Naive thymus-derived CD4-positive, alpha-beta T cell (primary cell): Measurements from ENCODE around the gene MEGF11. TPM values are rescaled to one million over a fixed set of nuclear protein-coding genes. Genes with fewer than 3 reads are reported as not detected.

Experiments used
- ATAC-seq: fragments of 150-1000 bp; cut with Tn5 transposase; 2 replicates; pipeline ENCODE4 v1.10.0; 2021; ENCODE audit warnings: mild to moderate bottlenecking, moderate library complexity
- CTCF ChIA-PET: fragments of 350-600 bp; sonication (Branson Sonifier 250); formaldehyde crosslinking; loops from one replicate; lab custom pipeline; 2021; ENCODE audit warnings: antibody characterized with exemption; lab: Charles Lee
- POLR2A ChIA-PET: fragments of 350-600 bp; sonication (Branson Sonifier 250); formaldehyde crosslinking; loops from one replicate; lab custom pipeline; 2021; ENCODE audit warnings: antibody characterized with exemption, inconsistent platforms; lab: Charles Lee
- DNase-seq, 9 donors: peaks; one replicate each; pipeline versions ENCODE4 v3.0.0 to v3.0.0-alpha.2; 2020 to 2022; ENCODE audit warnings: mixed read lengths in 1 of 9
- H3K27ac ChIP-seq: one replicate; pipeline ENCODE4 v1.7.0; 2013; ENCODE audit warnings: mild to moderate bottlenecking, low read depth, low read length, moderate library complexity
- H3K27me3 ChIP-seq, 2 donors: one replicate each; pipeline ENCODE4 v1.7.0; 2013; ENCODE audit warnings: low read length in 2 of 2, mild to moderate bottlenecking in 2 of 2, moderate library complexity in 2 of 2; ENCODE audit not compliant: control insufficient read depth in 2 of 2, insufficient read depth in 2 of 2
- H3K36me3 ChIP-seq, 3 experiments: 1 replicate in 2 of 3; 2 replicates in 1 of 3; pipeline ENCODE4 v1.7.0; 2013; ENCODE audit warnings: low read length in 3 of 3, mild to moderate bottlenecking in 3 of 3, moderate library complexity in 1 of 3; ENCODE audit not compliant: insufficient read depth in 3 of 3, control insufficient read depth in 2 of 3
- H3K4me1 ChIP-seq, 2 donors: one replicate each; pipeline ENCODE4 v1.7.0; 2013; ENCODE audit warnings: low read length in 2 of 2, mild to moderate bottlenecking in 2 of 2, moderate library complexity in 1 of 2; ENCODE audit not compliant: control insufficient read depth in 2 of 2, insufficient read depth in 2 of 2
- H3K4me3 ChIP-seq: 2 replicates; pipeline ENCODE4 v1.7.0; 2013; ENCODE audit warnings: mild to moderate bottlenecking, low read length
- H3K9me3 ChIP-seq, 3 experiments: 1 replicate in 2 of 3; 2 replicates in 1 of 3; pipeline ENCODE4 v1.7.0; 2013; ENCODE audit warnings: low read length in 3 of 3; ENCODE audit not compliant: control insufficient read depth in 2 of 3
- H3K27ac Mint-ChIP-seq, 9 donors: one replicate each; pipeline ENCODE4 v1.8.0; 2020 to 2022; ENCODE audit warnings: mixed read lengths in 9 of 9, mild to moderate bottlenecking in 8 of 9, moderate library complexity in 5 of 9, inconsistent platforms in 2 of 9
- H3K27me3 Mint-ChIP-seq, 5 donors: one replicate each; pipeline ENCODE4 v1.8.0; 2021 to 2022; ENCODE audit warnings: mixed read lengths in 5 of 5, mild to moderate bottlenecking in 1 of 5
- H3K36me3 Mint-ChIP-seq, 5 donors: one replicate each; pipeline ENCODE4 v1.8.0; 2020 to 2022; ENCODE audit warnings: mixed read lengths in 5 of 5, mild to moderate bottlenecking in 3 of 5, inconsistent platforms in 1 of 5
- H3K4me1 Mint-ChIP-seq, 7 donors: one replicate each; pipeline ENCODE4 v1.8.0; 2020 to 2022; ENCODE audit warnings: mixed read lengths in 7 of 7, mild to moderate bottlenecking in 3 of 7, inconsistent platforms in 1 of 7
- H3K4me3 Mint-ChIP-seq, 10 donors: one replicate each; pipeline ENCODE4 v1.8.0; 2020 to 2022; ENCODE audit warnings: mild to moderate bottlenecking in 10 of 10, mixed read lengths in 10 of 10, moderate library complexity in 6 of 10, inconsistent platforms in 2 of 10
- H3K9me3 Mint-ChIP-seq, 11 donors: one replicate each; pipeline ENCODE4 v1.8.0; 2020 to 2022; ENCODE audit warnings: mixed read lengths in 11 of 11, mild to moderate bottlenecking in 4 of 11, inconsistent platforms in 1 of 11, moderate library complexity in 1 of 11
- intact Hi-C, 2 donors: fragments of 100-400 bp; cut with micrococcal nuclease; formaldehyde crosslinking; loops; one replicate each; pipeline ENCODE4 v1.15.1; 2023
- polyA plus RNA-seq, 2 donors: library from polyadenylated mRNA; unstranded; fragments of 300-500 nt; fragmentation: Illumina TruSeq; gene quantifications; one replicate each; pipeline ENCODE4 v1.2.3, GENCODE V29; 2021
- total RNA-seq, 6 experiments: library from RNA in 5 of 6; stranded (reverse) in 5 of 6; gene quantifications; 1 replicate in 5 of 6; 2 replicates in 1 of 6; pipeline ENCODE4 v1.2.3 and lab custom pipeline; 2021 to 2026

The MEGF11 gene
- total and polyA plus RNA-seq, 7 experiments from 2014 or later: 0.45 TPM; not detected in 6

DNA sequence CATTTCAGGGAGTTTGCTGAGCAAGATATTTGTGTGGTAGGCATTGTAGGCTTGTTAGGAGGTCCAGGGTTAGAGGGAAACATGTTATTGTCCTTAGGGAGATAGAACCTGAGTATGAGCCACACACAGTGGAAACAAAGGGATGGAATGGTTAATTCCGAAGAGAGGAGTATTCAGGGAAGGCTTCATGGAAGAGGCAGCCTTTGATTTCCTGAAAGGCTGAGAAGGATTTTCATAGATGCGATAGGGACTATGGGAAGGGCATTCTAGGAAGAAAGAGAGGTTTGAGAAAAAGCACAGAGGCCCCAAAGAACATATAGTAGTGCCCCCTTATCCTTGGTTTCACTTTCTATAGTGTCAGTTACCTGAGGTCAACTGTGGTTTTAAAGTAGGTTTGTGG lies 302.5 kb downstream of the MEGF11 start:
- Histone ChIP-seq H3K9me3 (no peaks in the 10 kb centered on the region), H3K4me1 (no peaks in the 10 kb centered on the region), H3K4me3 (no peak overlapping the region), H3K36me3 (no peaks in the 10 kb centered on the region), H3K27ac (no peak overlapping the region), H3K27me3 (no peaks in the 10 kb centered on the region)
- intact Hi-C loops: no loop called here
- ATAC-seq: no peak
- ChIA-PET CTCF (no interaction called here), POLR2A (no interaction called here)
- H3K4me1 Mint-ChIP-seq: peaks cover 0 to 11% (median 0%) of the 10 kb centered on the region in 7 donors
- DNase-seq: no peak
- no peak overlapping the region for H3K27ac Mint-ChIP-seq
- no peaks in the 10 kb centered on the region for H3K9me3 Mint-ChIP-seq
- no peaks in the 10 kb centered on the region for H3K36me3 Mint-ChIP-seq
- H3K4me3 Mint-ChIP-seq: no peak overlapping the region
- H3K27me3 Mint-ChIP-seq: peaks cover 0 to 13% (median 3%) of the 10 kb centered on the region in 5 donors

DNA sequence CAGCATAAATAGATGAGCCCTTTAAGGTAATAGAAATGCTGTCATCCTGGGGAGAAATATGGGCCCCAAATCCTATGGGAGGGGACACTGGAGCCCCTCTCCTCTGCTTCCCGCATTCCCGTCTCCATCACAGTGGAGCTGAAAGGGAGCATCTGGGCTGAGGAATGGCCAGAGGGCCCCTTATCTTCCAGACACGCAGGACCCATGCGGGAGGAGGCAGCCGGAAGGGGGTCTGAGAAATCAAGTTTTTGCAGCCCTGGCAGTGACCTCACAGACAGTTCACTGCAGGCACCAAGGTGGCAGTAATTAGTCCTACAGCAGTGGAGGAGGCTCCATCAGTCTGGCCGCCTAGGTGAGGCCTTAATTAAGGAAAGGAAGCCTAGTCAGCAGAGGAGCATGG lies 304.1 kb downstream of the MEGF11 start:
- peaks cover 0 to 11% (median 0%) of the 10 kb centered on the region in 7 donors for H3K4me1 Mint-ChIP-seq
- POLR2A ChIA-PET: no interaction called here

DNA sequence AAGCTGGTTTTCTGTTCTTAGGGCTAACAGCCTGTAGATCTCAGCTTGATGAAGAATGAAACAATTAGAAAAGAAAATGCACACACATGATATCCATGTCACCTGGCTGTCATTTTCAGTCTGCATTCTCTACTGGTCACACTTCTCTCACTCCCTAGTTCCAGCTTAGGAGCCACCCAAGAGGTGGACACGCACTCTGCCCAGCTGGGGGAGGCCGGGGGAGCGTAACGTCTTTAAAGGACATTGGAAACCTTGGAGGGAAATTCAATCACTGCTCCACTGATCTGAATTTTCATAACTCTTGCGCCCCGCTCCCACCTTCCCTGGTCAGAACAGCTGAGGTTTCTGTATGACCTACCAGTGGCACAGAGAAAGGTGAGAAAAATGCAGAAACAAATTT lies 304.5 kb downstream of the MEGF11 start:
- H3K27ac ChIP-seq: no peak overlapping the region
- no peak for ATAC-seq
- H3K9me3 ChIP-seq: no peaks in the 10 kb centered on the region
- no peaks in the 10 kb centered on the region for H3K4me1 ChIP-seq
- ChIA-PET CTCF (no interaction called here), POLR2A (no interaction called here)
- H3K9me3 Mint-ChIP-seq: no peaks in the 10 kb centered on the region
- H3K27ac Mint-ChIP-seq: no peak overlapping the region
- DNase-seq: no peak
- H3K4me1 Mint-ChIP-seq: peaks cover 0 to 11% (median 0%) of the 10 kb centered on the region in 7 donors
- H3K36me3 ChIP-seq: no peaks in the 10 kb centered on the region
- intact Hi-C loops: no loop called here
- peaks cover 0 to 13% (median 3%) of the 10 kb centered on the region in 5 donors for H3K27me3 Mint-ChIP-seq
- no peaks in the 10 kb centered on the region for H3K27me3 ChIP-seq
- H3K4me3 ChIP-seq: no peak overlapping the region
- no peaks in the 10 kb centered on the region for H3K36me3 Mint-ChIP-seq
- no peak overlapping the region for H3K4me3 Mint-ChIP-seq

More for the DNA sequence above, 304.1 kb downstream of the MEGF11 start:
- ATAC-seq (no peak), DNase-seq (no peak)
- no peaks in the 10 kb centered on the region for H3K4me1 ChIP-seq
- no peaks in the 10 kb centered on the region for H3K36me3 ChIP-seq
- no peak overlapping the region for H3K4me3 Mint-ChIP-seq
- no peaks in the 10 kb centered on the region for H3K36me3 Mint-ChIP-seq
- H3K27me3 Mint-ChIP-seq: peaks cover 0 to 13% (median 3%) of the 10 kb centered on the region in 5 donors
- no peaks in the 10 kb centered on the region for H3K9me3 Mint-ChIP-seq
- H3K9me3 ChIP-seq: no peaks in the 10 kb centered on the region
- H3K27ac ChIP-seq: no peak overlapping the region
- no peak overlapping the region for H3K27ac Mint-ChIP-seq
- H3K27me3 ChIP-seq: no peaks in the 10 kb centered on the region
- CTCF ChIA-PET: no interaction called here
- intact Hi-C loops: no loop called here
- H3K4me3 ChIP-seq: no peak overlapping the region

DNA sequence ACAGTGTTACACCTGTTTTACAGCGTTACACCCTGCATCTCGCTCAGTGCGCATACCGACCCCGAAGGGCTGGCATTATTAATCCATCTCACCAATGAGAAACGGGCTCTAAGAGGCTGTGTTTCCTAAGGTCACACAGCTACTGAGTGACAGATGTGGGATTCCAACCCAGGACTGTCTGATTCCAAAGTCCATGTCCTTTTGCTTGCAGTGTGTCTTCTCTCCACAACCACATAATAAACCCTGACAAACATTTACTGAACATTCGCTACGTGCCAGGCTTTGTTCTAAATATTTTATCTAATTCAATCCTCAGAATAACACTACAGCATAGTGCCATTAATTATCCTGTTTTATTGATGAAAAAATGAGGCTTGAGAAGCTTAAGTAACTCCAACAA lies 305.2 kb downstream of the MEGF11 start:
- POLR2A ChIA-PET: no interaction called here
- Histone ChIP-seq H3K4me3 (no peak overlapping the region), H3K27me3 (no peaks in the 10 kb centered on the region), H3K9me3 (no peaks in the 10 kb centered on the region), H3K27ac (no peak overlapping the region), H3K4me1 (no peaks in the 10 kb centered on the region), H3K36me3 (no peaks in the 10 kb centered on the region)
- no peaks in the 10 kb centered on the region for H3K36me3 Mint-ChIP-seq
- peaks cover 0 to 11% (median 0%) of the 10 kb centered on the region in 7 donors for H3K4me1 Mint-ChIP-seq
- no peak for ATAC-seq
- CTCF ChIA-PET: no interaction called here
- H3K9me3 Mint-ChIP-seq: no peaks in the 10 kb centered on the region
- no peak overlapping the region for H3K27ac Mint-ChIP-seq
- intact Hi-C loops: no loop called here
- peaks cover 0 to 16% (median 3%) of the 10 kb centered on the region in 5 donors for H3K27me3 Mint-ChIP-seq
- no peak overlapping the region for H3K4me3 Mint-ChIP-seq
- DNase-seq: no peak

DNA sequence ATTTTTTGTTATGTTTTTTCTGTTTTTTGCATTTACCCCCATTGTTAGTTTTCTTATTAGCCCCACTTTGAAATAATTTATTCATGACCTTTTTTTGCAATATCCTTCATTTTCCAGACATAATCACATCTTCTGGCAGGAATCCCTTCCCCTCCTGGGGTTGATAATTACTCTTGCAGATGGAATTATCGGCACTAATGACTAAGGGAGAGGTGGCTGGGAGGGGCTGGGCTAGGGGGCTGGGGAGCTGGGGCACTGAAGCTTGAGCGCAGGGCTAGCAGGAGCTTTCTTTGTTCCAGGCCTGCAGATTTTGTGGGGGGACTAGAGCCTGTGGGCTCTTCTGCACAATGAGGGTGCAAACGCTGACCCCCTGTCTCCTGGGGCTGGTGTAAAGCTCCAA lies 306.5 kb downstream of the MEGF11 start:
- Mint-ChIP-seq H3K27me3 (peaks cover 0 to 23% (median 0%) of the 10 kb centered on the region in 5 donors), H3K4me1 (peaks cover 3 to 14% (median 5%) of the 10 kb centered on the region in 7 donors), H3K4me3 (no peak overlapping the region), H3K27ac (no peak overlapping the region), H3K36me3 (no peaks in the 10 kb centered on the region), H3K9me3 (no peaks in the 10 kb centered on the region)
- Histone ChIP-seq H3K4me3 (no peak overlapping the region), H3K9me3 (no peaks in the 10 kb centered on the region), H3K4me1 (no peaks in the 10 kb centered on the region), H3K36me3 (no peaks in the 10 kb centered on the region), H3K27me3 (no peaks in the 10 kb centered on the region), H3K27ac (no peak overlapping the region)
- ATAC-seq: no peak
- POLR2A ChIA-PET: interaction anchor here (0.6 kb wide), 1 partner anchor 77 kb away, joined by 3 read pairs; no protein-coding TSS in a partner anchor
- CTCF ChIA-PET: no interaction called here
- no peak for DNase-seq
- intact Hi-C loops: no loop called here

DNA sequence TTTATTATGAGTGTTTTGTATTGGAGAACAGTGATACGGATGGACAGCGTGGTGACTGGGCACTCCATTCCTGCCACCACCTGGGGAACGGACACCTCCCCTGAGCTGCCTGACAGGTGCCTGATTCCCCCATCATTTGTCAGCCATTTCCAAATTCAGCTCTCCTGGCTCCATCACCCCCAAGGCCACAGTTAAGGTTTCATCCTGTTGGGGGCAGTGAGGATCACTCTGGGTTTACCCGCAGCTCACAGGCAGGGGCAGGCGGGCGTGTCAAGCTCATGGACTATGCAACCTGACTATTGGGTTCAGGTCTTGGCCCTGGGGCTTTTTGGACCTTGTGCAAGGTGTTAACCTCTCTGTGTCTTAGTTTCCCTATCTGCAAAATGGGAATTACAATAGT lies 307.9 kb downstream of the MEGF11 start:
- H3K9me3 Mint-ChIP-seq: no peaks in the 10 kb centered on the region
- intact Hi-C loops: no loop called here
- peaks cover 0 to 31% (median 0%) of the 10 kb centered on the region in 5 donors for H3K27me3 Mint-ChIP-seq
- Histone ChIP-seq H3K36me3 (no peaks in the 10 kb centered on the region), H3K27me3 (no peaks in the 10 kb centered on the region), H3K27ac (no peak overlapping the region), H3K9me3 (no peaks in the 10 kb centered on the region), H3K4me1 (no peaks in the 10 kb centered on the region), H3K4me3 (no peak overlapping the region)
- ChIA-PET POLR2A (no interaction called here), CTCF (no interaction called here)
- no peak for DNase-seq
- H3K4me3 Mint-ChIP-seq: no peak overlapping the region
- H3K27ac Mint-ChIP-seq: no peak overlapping the region
- ATAC-seq: no peak
- H3K4me1 Mint-ChIP-seq: peaks cover 3 to 16% (median 5%) of the 10 kb centered on the region in 7 donors
- H3K36me3 Mint-ChIP-seq: no peaks in the 10 kb centered on the region

DNA sequence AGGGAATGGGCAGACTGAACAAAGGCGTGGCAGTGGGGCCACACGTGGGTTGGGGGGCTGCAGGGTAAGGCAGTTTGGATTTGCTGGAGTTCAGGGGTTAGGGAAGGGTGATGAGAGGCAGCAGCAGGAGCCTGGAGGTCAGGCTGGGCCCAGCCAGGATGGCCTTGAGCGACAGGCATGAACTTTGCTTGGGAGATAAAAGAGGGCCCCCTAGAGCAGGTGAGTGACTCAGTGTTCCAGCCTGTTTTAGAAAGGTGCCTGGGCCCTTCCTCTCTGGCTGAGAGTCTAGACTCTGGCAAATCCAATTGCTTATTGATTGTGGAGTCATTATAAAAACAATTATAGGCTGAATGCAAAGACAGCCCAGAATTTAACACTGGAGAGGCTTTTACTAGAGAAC lies 309.1 kb downstream of the MEGF11 start:
- no peak overlapping the region for H3K4me3 Mint-ChIP-seq
- ATAC-seq: no peak
- intact Hi-C loops: no loop called here
- no peak for DNase-seq
- H3K4me1 ChIP-seq: no peaks in the 10 kb centered on the region
- no peak overlapping the region for H3K27ac ChIP-seq
- H3K27me3 Mint-ChIP-seq: peaks cover 0 to 31% (median 0%) of the 10 kb centered on the region in 5 donors
- ChIA-PET POLR2A (no interaction called here), CTCF (no interaction called here)
- no peaks in the 10 kb centered on the region for H3K9me3 ChIP-seq
- H3K4me3 ChIP-seq: no peak overlapping the region
- H3K9me3 Mint-ChIP-seq: no peaks in the 10 kb centered on the region
- no peaks in the 10 kb centered on the region for H3K36me3 Mint-ChIP-seq
- H3K27me3 ChIP-seq: no peaks in the 10 kb centered on the region
- H3K4me1 Mint-ChIP-seq: peaks cover 4 to 16% (median 5%) of the 10 kb centered on the region in 7 donors
- peak overlapping the region in 1 of 9 donors; percentile 1 for H3K27ac Mint-ChIP-seq
- no peaks in the 10 kb centered on the region for H3K36me3 ChIP-seq
